AG04449 (cell line): ENCODE measurements around the gene CSF1.
"Not testable (repeated sequence)": the region's sequence is repeated elsewhere in the genome, so short reads cannot be mapped to it uniquely, and the experiment has no call there.

ENCODE experiments used
- CTCF ChIA-PET: fragments of 350-600 bp; formaldehyde crosslinking; extraction: SDS; loops from one replicate; lab custom pipeline; 2021; ENCODE audit warnings: antibody characterized with exemption; lab: Yijun Ruan, JAX
- POLR2A ChIA-PET: fragments of 400-600, 350-600 bp; formaldehyde crosslinking; extraction: SDS; loops from one replicate; lab custom pipeline; 2020; ENCODE audit warnings: antibody characterized with exemption, inconsistent platforms; lab: Yijun Ruan, JAX
- DNase-seq: peaks from one replicate; pipeline ENCODE4 v3.0.0-alpha.2; 2010; ENCODE audit warnings: low read depth, low spot score
- H3K4me3 ChIP-seq: 2 replicates; pipeline ENCODE4 v1.5.1; 2011; ENCODE audit warnings: low read depth, mild to moderate bottlenecking, control low read depth, low read length
- CTCF ChIP-seq: IDR thresholded peaks from one replicate; pipeline ENCODE4 v1.5.1; 2011; ENCODE audit warnings: mild to moderate bottlenecking, moderate library complexity, low read length, control low read depth, inconsistent platforms; ENCODE audit not compliant: insufficient read depth; ENCODE audit errors: missing control alignments

Gene CSF1

GRCh38 chr1:109914587-109915240 lies 4.1 kb downstream of the CSF1 start:
- TF ChIP-seq CTCF: no peak
- CTCF ChIA-PET: interaction anchor here (0.6 to 5.2 kb wide), 7 partner anchors 8 to 140 kb away, joined by 3 to 38 read pairs (median 4); partner anchors contain the start of gene AHCYL1
- POLR2A ChIA-PET: interaction anchor here (0.5 kb wide), 1 partner anchor 64 kb away, joined by 3 read pairs; no protein-coding TSS in a partner anchor
- no peak overlapping the region for H3K4me3 ChIP-seq
- DNase-seq: no peak

GRCh38 chr1:109917051-109917767 lies 6.6 kb downstream of the CSF1 start:
- no peak for TF ChIP-seq CTCF
- POLR2A ChIA-PET: no interaction called here
- CTCF ChIA-PET: interaction anchor here (1.0 to 5.6 kb wide), 6 partner anchors 13 to 140 kb away, joined by 3 to 28 read pairs (median 4); partner anchors contain the start of gene AHCYL1
- no peak overlapping the region for H3K4me3 ChIP-seq
- DNase-seq: no peak

- DNase-seq: no peak
- no peak for TF ChIP-seq CTCF
- ChIA-PET POLR2A (no interaction called here), CTCF (interaction anchor here (1.0 to 5.6 kb wide), 8 partner anchors 10 to 141 kb away, joined by 3 to 28 read pairs (median 3); partner anchors contain the start of gene AHCYL1)
- no peak overlapping the region for H3K4me3 ChIP-seq
Observed at GRCh38 chr1:109917768-109918606, 7.3 kb downstream of the CSF1 start.

- TF ChIP-seq CTCF: no peak
Observed at GRCh38 chr1:109918671-109919070, 8.0 kb downstream of the CSF1 start.

GRCh38 chr1:109919303-109919702 lies 8.7 kb downstream of the CSF1 start:
- TF ChIP-seq CTCF: no peak
- H3K4me3 ChIP-seq: no peak overlapping the region
- CTCF ChIA-PET: interaction anchor here (1.4 to 5.6 kb wide), 5 partner anchors 8 to 143 kb away, joined by 3 to 28 read pairs (median 6); partner anchors contain the start of genes AHCYL1 and CSF1
- DNase-seq: no peak
- POLR2A ChIA-PET: no interaction called here

More at GRCh38 chr1:109918671-109919070, 8.0 kb downstream of the CSF1 start:
- CTCF ChIA-PET: interaction anchor here (1.0 to 5.6 kb wide), 5 partner anchors 8 to 66 kb away, joined by 3 to 28 read pairs (median 4); partner anchors contain the start of genes AHCYL1 and CSF1
- POLR2A ChIA-PET: no interaction called here
- H3K4me3 ChIP-seq: no peak overlapping the region
- DNase-seq: no peak

- DNase-seq, POLR2A ChIA-PET: not testable (repeated sequence)
Observed at GRCh38 chr1:109920391-109920790, 9.7 kb downstream of the CSF1 start.

More at GRCh38 chr1:109920391-109920790, 9.7 kb downstream of the CSF1 start:
- H3K4me3 ChIP-seq: not testable (repeated sequence)
- CTCF ChIA-PET: interaction anchor here (1.0 to 5.6 kb wide), 5 partner anchors 8 to 144 kb away, joined by 3 to 28 read pairs (median 4); partner anchors contain the start of genes AHCYL1 and CSF1
